ENCODE measurements around the gene HOMER2.

DNA sequence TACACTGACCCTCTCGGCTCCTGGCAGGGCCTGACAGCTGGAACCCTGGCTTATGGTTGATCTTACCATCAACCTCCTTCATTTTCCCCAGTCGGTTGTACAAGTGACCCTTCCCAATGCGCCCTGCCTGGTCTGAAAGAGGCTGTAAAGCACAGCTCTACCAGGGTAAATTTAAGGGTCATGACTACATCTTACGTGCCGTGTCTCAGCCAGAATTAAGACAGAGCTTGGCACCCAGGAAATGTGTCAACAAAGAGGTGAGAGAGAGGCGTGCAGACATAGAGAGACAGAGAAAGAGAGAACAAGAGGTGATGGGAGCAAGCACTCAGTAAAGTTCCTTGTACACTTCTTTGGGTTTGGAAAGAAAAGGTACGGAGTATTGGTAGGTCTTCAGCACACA lies 28.8 kb downstream of the HOMER2 start:
- TF ChIP-seq, protein P1, sequence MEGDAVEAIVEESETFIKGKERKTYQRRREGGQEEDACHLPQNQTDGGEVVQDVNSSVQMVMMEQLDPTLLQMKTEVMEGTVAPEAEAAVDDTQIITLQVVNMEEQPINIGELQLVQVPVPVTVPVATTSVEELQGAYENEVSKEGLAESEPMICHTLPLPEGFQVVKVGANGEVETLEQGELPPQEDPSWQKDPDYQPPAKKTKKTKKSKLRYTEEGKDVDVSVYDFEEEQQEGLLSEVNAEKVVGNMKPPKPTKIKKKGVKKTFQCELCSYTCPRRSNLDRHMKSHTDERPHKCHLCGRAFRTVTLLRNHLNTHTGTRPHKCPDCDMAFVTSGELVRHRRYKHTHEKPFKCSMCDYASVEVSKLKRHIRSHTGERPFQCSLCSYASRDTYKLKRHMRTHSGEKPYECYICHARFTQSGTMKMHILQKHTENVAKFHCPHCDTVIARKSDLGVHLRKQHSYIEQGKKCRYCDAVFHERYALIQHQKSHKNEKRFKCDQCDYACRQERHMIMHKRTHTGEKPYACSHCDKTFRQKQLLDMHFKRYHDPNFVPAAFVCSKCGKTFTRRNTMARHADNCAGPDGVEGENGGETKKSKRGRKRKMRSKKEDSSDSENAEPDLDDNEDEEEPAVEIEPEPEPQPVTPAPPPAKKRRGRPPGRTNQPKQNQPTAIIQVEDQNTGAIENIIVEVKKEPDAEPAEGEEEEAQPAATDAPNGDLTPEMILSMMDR (conservative IDR thresholded peaks at IDR 0.05; ENCODE audit: low read depth, low read length): no peak
- TF ChIP-seq EZH2phosphoT487 (IDR thresholded peaks at IDR 0.05; ENCODE audit: borderline replicate concordance, low read length) (no peak), EZH2 (IDR thresholded peaks at IDR 0.05; ENCODE audit: low read length, unreplicated experiment) (no peak)

Measured in PC-3 (cell line).